ENCODE measurements around the gene BGLAP. TPM values are rescaled to one million over a fixed set of nuclear protein-coding genes. Genes with fewer than 3 reads are reported as not detected.

BGLAP gene
- total and polyA plus RNA-seq, 2 of the 13 experiments (the other 11 are each of a cell fraction or from before 2014, with no cell fraction given): 0.62 to 1.6 TPM

DNA sequence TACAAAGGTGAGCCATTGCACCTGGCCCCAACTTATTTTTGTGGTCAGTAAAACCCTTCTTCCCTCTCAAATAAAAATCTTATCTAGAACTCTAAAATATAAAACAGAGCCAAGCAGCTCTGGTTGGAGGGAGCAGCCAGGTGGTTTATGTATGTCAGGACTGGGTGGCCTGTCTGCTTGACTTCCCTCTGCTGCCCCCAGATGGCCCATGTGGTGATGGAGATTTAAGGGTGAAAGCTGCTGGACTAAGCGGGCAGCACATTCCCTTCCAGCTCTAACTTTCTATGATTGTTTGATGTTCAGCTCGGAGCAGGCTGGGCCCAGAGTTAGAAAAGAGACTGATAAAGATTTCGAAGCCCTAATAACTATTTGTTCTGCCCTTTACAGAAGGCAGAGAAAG lies 17.8 kb downstream of the BGLAP start:
- no peak overlapping the region for H3K27ac ChIP-seq (ENCODE audit: extremely low read length, insufficient read depth, low read length)
- intact Hi-C loops (cut with micrococcal nuclease; ENCODE audit: unreplicated experiment): no loop called here
- H3K27me3 ChIP-seq (ENCODE audit: control insufficient read depth in 1 of 2, insufficient read depth in 2 of 2, low read length in 2 of 2): no peaks in the 10 kb centered on the region; a peak in 1 of 5 replicates
- H2AFZ ChIP-seq (ENCODE audit: low read length): no peak overlapping the region
- 95% methylated on average over 3 of the region's 3 CpGs for WGBS (ENCODE audit: low lambda C conversion rate)
- H3K4me3 ChIP-seq (replicated peaks in 1 of 3; ENCODE audit: insufficient read depth in 1 of 3, low read depth in 2 of 3, low read length in 3 of 3): no peak overlapping the region
- no peaks in the 10 kb centered on the region for H3K79me2 ChIP-seq (ENCODE audit: insufficient read depth, low read length)
- POLR2A ChIA-PET: interaction anchor here (0.7 kb wide), 1 partner anchor 35 kb away, joined by 3 read pairs; no protein-coding TSS in a partner anchor
- DNase-seq (ENCODE audit: low spot score) (no peak), FAIRE-seq (no peak), ATAC-seq (peak; percentile 71)
- no TSS peak for BruUV-seq (replicated peaks)
- in situ Hi-C loops (cut with HindIII; ENCODE audit: extremely low pct_ligation_motif_present, low pct_unique_long_range_greater_than_20kb): no loop called here
- H4K20me1 ChIP-seq (ENCODE audit: insufficient read depth, low read length): no peaks in the 10 kb centered on the region
- H3K36me3 ChIP-seq (replicated peaks in 1 of 2; ENCODE audit: control insufficient read depth in 1 of 2, insufficient read depth in 2 of 2, low read length in 2 of 2): peaks cover 32 to 79% of the 10 kb centered on the region in 2 experiments
- H3K4me1 ChIP-seq (ENCODE audit: insufficient read depth, low read length): no peaks in the 10 kb centered on the region; the same call in 1 of the 2 replicates
- no peak overlapping the region for H3K9ac ChIP-seq (ENCODE audit: insufficient read depth, low read depth, low read length)
- CTCF ChIA-PET (ENCODE audit: low intra/inter-chr PET ratio, low total read pairs): interaction anchor here (0.7 kb wide), 1 partner anchor 169 kb away, joined by 3 read pairs; no protein-coding TSS in a partner anchor
- H3K4me2 ChIP-seq (ENCODE audit: low read depth, low read length): no peak overlapping the region
- TF ChIP-seq STAG1 (CRISPR knock-in tag; IDR thresholded peaks at IDR 0.05) (peak; percentile 40; the same call in 1 of the 2 replicates), POLR2G (IDR thresholded peaks at IDR 0.05; ENCODE audit: low read depth, low read length) (no peak), CTCF (CRISPR knock-in tag; IDR thresholded peaks at IDR 0.05) (peak; percentile 40; the same call in 1 of the 2 replicates)
- H3K9me3 ChIP-seq (ENCODE audit: low read length): no peaks in the 10 kb centered on the region

DNA sequence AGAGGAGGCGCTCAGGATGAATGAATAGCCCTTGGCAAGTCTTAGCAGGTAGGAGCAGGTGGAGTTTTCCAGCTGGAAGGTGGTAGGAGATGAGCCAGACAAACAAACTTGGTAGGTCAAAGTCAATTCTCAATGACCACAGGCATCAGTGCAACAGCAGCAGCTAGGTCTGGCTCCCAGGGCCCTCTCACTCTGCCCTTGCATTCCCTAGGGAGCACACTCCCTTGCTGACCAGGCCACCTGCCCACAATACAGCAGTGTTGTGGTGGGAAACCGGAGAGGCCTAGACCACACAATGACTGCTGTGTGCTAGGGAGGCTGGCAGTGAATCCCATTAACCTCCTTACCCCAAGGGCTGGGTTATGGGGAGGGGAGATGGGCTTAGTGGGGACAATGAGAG lies 18.9 kb downstream of the BGLAP start:
- WGBS (ENCODE audit: low lambda C conversion rate): 96% methylated on average over 2 of the region's 2 CpGs
- Histone ChIP-seq H3K27ac (ENCODE audit: extremely low read length, insufficient read depth, low read length) (no peak overlapping the region), H3K79me2 (ENCODE audit: insufficient read depth, low read length) (no peaks in the 10 kb centered on the region), H3K9ac (ENCODE audit: insufficient read depth, low read depth, low read length) (no peak overlapping the region), H4K20me1 (ENCODE audit: insufficient read depth, low read length) (no peaks in the 10 kb centered on the region), H3K36me3 (replicated peaks in 1 of 2; ENCODE audit: control insufficient read depth in 1 of 2, insufficient read depth in 2 of 2, low read length in 2 of 2) (peaks cover 37 to 86% of the 10 kb centered on the region in 2 experiments), H3K9me3 (ENCODE audit: low read length) (no peaks in the 10 kb centered on the region), H3K4me2 (ENCODE audit: low read depth, low read length) (no peak overlapping the region), H3K27me3 (ENCODE audit: control insufficient read depth in 1 of 2, insufficient read depth in 2 of 2, low read length in 2 of 2) (no peaks in the 10 kb centered on the region; a peak in 1 of 5 replicates), H2AFZ (ENCODE audit: low read length) (no peak overlapping the region), H3K4me3 (replicated peaks in 1 of 3; ENCODE audit: insufficient read depth in 1 of 3, low read depth in 2 of 3, low read length in 3 of 3) (no peak overlapping the region), H3K4me1 (ENCODE audit: insufficient read depth, low read length) (no peaks in the 10 kb centered on the region; the same call in 1 of the 2 replicates)
- ATAC-seq: no peak
- in situ Hi-C loops (cut with HindIII; ENCODE audit: extremely low pct_ligation_motif_present, low pct_unique_long_range_greater_than_20kb): no loop called here
- ChIA-PET POLR2A (no interaction called here), CTCF (ENCODE audit: low intra/inter-chr PET ratio, low total read pairs) (no interaction called here)
- intact Hi-C loops (cut with micrococcal nuclease; ENCODE audit: unreplicated experiment): no loop called here
- no TSS peak for BruUV-seq (replicated peaks)
- FAIRE-seq: no peak
- DNase-seq (ENCODE audit: low spot score): no peak
- TF ChIP-seq RORA (CRISPR knock-in tag; IDR thresholded peaks at IDR 0.05) (no peak), ZNF431 (CRISPR knock-in tag; IDR thresholded peaks at IDR 0.05; ENCODE audit: borderline replicate concordance, low read depth) (no peak), HCFC1 (IDR thresholded peaks at IDR 0.05; ENCODE audit: low read depth, low read length) (no peak), RBAK (CRISPR knock-in tag; IDR thresholded peaks at IDR 0.05) (no peak), ZNF558 (CRISPR knock-in tag; IDR thresholded peaks at IDR 0.05; ENCODE audit: borderline replicate concordance) (no peak), PCBP1 (IDR thresholded peaks at IDR 0.05; ENCODE audit: borderline replicate concordance, low read depth, low read length) (no peak), E2F5 (CRISPR knock-in tag; conservative IDR thresholded peaks at IDR 0.05) (no peak), FOXP4 (CRISPR knock-in tag; IDR thresholded peaks at IDR 0.05) (no peak), THRA (CRISPR knock-in tag; IDR thresholded peaks at IDR 0.05; ENCODE audit: borderline replicate concordance) (no peak)

All from HepG2 (cell line).